Activated CD4-positive, alpha-beta T cell treated with anti-CD3 and anti-CD28 coated beads, Interleukin-2, amount 50 U/mL, for 1 hour (primary cell): ENCODE measurements around the gene WWC2.
A peak's percentile ranks its signal among the peaks of the same experiment; 100 is the strongest.

Experiments used
- DNase-seq: peaks from one replicate; pipeline ENCODE4 v3.0.0-alpha.2; 2020

The WWC2 gene

GRCh38 chr4:183211533-183211932 is 112.5 kb downstream of the WWC2 start:
- DNase-seq: no peak

DNA sequence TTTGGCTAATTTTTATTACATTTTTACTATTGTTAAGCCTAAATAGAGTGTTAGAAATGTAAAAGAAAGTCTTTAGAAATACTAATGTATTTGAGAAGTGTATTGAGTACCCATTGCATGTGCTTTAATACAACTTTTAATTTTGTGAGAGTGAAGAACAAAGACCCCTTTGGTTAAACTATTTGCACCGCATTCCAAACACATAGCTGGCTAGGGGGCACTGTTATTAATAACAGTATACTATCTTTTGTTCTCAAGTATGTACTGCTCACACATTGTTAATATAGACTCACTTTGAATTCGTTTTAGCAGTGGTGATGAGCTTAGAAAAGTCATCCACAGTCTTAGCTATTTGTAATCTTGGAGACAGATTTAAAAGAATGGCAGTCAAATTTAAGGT is 114.9 kb downstream of the WWC2 start:
- DNase-seq: no peak

DNA sequence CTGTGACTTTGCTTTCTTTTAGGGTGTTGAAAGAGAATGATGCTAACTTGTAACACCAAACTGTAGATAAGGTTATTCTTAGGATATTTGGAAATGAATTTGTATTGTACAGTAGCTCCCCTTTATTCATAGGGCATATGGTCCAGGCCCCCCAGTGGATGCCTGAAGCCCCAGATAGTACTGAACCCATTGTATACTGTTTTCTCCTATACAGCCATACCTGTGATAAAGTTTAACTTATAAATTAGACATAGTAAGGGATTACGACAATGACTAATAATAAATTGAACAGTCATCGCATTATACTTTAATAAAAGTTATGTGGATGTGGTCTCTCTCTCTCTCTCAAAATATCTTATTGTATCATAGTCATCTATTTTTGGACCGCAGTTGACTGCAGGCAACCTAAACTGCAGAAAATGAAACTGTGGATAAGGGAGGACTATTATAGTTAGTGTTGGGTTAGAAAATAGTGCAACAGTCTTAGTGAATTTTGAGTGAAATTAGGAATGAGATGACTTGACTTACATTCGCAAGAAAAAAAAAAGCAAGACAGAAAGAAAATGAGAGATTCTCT is 115.9 kb downstream of the WWC2 start:
- no peak for DNase-seq

- DNase-seq: no peak
Measured at GRCh38 chr4:183220236-183220635, 121.2 kb downstream of the WWC2 start.

GRCh38 chr4:183223053-183223452 is 124.0 kb downstream of the WWC2 start:
- DNase-seq: no peak

GRCh38 chr4:183229397-183229796 is 130.3 kb downstream of the WWC2 start:
- DNase-seq: no peak

DNA sequence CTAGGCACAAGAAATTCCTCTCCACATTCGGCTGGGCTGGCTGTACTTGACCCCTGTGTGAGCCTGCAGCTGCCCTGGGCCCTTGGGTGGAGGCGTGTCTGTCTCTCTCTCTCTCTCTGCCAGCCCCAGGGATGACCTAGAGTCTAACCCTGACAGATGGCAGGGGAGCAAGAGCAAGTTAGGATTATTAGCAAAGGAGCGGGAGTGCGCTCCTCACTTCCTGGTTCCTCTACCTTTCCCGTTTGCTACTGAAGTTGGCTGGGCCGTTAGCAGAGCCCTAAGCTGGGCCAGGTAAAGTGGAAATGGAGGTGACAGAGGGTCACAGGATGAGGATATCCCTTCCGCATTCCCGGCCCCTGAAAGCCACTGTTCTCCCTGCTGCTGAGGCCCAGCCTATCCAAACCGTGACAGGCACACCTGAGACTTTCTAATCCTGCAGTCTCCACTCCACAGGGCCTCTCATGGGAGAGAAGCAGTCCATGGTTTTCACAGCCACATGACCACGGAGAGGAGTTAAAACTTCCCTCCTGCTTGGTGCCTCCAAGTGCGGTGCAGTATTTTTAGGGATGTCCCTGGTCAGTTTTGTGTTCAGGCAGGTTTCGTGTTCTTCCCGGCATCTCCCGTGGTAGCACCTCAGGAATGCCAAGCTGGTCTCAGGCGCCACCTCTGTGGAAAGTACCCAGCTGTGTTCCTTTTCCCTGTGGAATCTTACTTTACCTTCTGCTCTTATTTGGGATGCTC is 141.7 kb downstream of the WWC2 start:
- no peak for DNase-seq

DNA sequence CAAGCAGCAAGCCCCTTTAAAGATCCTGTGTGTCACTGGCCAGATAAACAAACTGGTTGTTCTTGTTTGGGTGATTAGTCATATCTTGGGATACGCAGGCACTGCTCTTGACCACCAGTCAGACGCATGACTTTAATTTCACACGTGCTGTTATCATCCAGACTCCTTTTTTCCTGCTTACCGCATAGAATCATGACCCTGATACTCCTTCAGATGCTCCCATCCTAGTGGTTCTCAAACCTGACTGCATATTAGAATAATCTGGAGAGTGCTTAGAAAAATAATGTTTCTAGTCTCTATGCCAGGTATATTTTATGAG is 142.2 kb downstream of the WWC2 start:
- no peak for DNase-seq

GRCh38 chr4:183241721-183242151 is 142.7 kb downstream of the WWC2 start:
- no peak for DNase-seq

- DNase-seq: no peak
Measured at GRCh38 chr4:183242291-183242690, 143.2 kb downstream of the WWC2 start.

GRCh38 chr4:183244019-183244418 is 145.0 kb downstream of the WWC2 start:
- no peak for DNase-seq

DNA sequence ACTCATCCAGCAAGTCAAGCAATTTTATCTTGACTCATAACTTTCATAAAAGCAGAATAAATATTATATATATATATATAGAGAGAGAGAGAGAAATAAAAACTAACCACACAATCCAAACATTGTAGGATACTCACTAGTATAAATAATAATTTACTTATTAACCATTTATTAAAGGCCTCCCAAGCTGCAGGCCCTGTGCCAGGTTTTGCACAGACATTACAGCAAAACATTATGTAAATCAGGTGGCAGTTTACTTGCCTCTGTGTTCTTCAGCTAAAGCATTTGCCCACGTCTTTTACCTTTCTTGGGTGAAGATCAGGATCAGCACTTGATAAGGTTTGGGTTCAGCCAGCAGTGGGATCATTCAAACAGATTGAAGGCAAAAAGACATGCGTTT is 145.4 kb downstream of the WWC2 start:
- DNase-seq: no peak

DNA sequence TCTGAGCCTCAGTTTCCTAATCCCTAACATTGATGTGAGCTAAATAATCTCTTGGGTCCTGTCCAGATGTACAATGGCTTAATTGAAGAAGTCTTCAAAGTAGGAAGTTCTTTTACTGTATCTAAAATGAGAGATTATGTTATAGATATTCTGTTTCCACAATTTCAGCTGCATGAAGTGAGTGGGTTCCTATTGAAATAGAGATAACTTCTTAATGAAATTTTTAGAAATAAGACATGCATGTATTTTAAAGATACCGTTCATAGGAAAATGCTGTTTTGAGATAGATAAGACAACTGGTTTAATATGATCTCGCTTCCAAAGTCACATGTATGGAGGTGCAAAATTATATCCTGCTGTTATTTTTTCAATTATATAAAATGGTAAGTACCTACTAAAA is 149.1 kb downstream of the WWC2 start:
- no peak for DNase-seq

- DNase-seq: peak; percentile 9
Measured at GRCh38 chr4:183249854-183250253, 150.8 kb downstream of the WWC2 start.

GRCh38 chr4:183250831-183251230 is 151.8 kb downstream of the WWC2 start:
- DNase-seq: no peak

DNA sequence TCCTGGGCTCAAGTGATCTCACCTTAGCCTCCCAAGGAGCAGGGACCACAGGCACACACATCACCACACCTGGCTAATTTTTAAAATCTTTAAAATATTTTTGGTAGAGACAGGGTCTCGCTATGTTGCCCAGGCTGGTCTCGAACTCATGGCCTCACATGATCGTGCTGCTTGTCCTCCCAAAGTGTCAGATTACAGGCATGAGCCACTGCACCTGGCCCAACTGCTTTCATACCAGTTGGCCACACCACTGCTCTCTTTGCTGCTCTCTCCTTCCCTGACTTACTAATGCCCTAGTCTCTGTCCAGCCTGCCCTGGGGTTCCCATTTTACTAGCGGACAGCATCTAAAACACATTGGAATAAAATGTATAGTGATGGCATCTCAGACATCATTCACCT is 153.9 kb downstream of the WWC2 start:
- no peak for DNase-seq

- DNase-seq: no peak
Measured at GRCh38 chr4:183253451-183253850, 154.4 kb downstream of the WWC2 start.

DNA sequence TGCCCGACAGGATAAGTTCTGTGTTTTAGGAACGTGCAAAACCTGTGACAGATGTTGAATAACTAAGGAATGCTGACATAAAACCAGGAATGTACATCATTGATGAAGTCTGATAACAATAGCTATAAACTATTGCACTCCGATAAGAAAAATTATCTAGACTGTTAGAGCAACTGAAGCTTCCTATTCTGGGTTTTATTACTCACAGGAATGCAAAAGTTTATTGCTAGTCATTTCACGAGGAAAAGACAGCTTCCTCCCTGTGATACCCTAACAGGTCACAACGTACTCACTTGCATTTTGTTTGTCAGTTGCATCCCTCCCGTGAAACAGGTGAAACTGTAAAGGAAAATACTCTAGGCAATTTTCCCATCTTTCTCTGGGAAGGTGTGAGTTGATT is 155.1 kb downstream of the WWC2 start:
- no peak for DNase-seq

DNA sequence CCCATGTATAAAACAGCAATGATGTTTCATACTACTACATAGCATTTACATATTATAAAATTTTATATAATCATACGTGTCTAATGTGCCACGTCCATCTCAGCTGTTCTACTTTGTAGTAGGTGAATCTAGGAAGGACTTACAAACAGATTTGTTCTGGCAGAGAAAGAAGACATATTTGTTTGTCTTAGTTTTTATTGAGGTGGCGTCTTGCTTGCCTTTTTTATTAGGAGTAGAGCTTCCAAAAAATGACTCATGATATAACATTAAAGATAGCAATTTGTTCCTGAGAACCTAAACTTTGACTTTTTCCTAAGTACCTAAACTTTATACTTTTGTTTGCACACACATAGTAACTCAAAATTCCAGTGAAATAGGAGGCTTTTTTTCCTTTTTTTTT is 156.4 kb downstream of the WWC2 start:
- no peak for DNase-seq

DNA sequence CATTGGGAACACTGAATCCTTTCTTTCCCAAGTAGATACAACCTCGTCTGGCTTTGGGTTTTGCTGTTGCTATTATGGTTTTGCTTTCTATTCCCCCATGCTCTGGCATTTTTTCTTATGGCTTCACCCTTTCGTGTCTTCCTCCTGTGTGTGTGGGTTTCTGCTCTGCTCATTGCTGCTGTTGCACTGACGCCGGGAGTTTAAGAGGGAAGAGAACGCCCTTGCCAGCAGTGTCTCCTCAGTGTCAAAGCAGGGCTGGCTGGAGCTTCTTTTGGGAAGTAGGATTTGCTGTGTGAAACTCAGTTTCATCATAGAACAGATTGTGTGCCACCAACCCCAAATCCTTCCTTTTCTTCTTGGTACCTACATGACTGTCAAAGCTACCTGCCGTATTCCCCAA is 157.3 kb downstream of the WWC2 start:
- no peak for DNase-seq

DNA sequence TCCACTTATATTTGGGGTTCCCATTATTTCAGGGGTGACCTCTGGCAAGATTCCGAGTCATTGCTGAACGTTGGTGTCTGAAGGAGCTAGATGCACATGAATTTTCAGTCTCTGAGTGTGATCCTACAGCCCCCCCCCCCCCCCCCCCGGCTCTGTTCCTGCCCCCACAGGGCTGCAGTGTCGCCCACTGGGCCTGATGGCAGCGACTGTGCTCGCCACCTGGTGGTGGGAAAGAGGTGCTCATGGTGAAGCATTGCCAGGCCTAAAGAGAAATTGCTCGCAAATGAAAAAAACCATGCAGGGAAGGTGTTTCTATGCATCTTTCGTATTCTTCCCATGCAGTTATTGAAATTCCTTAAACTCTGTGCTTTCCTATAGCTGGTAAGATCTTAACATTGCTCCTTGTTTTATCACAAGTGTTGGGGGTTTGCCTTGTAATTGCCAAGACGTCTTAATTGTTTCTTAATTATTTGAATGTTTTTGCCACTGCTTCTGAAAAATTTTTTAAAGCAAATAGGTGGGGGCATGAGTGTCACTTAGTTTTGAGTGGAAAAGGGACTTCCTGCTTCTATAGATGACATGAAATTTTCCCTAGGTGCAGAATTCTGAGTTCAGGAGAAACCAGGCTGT is 157.8 kb downstream of the WWC2 start:
- DNase-seq: peak; percentile 32

DNA sequence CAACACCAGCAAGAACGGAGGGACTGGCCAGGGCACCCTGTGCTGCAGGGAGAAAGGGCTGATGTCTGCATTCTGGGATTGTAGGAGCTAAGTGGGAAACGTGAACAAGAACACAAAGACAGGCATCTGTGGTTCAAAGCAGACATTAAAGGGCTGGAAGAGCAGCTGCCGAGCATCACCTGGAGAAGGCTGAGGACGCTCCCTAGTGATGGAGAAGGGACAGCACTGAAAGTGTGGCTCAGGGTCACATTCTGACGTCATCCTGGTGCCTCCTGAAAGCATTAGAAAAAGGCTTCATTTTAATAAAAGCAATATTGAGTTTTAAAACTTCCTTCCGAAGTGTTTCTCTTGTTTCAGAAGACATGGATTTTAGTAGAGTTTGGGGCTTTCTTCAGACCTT is 158.8 kb downstream of the WWC2 start:
- no peak for DNase-seq

DNA sequence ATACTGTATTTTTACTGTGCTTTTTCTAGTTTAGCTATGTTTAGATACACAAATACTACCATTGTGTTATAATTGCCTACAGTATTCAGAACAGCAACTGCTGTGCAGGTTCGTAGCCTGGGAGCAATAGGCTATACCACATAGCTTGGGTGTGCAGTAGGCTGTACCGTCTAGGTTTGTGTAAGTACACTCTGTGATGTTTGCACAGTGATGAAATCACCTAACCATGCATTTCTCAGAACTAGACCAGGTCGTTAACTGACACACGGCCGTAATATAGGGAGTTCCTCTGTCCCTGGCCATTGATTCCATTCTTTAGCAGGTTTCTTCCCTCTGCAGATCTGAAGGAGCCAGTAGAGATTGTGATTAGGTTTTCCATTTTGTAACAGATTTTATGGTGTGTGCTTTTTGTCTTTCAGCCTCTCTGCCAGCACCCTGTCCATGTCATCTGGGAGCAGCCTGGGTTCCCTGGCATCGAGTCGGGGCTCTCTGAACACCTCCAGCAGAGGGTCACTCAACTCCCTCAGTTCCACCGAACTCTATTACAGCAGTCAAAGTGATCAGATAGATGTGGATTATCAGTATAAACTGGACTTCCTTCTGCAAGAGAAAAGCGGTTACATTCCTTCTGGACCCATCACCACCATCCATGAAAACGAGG is 161.6 kb downstream of the WWC2 start:
- no peak for DNase-seq
